ENCODE measurements around the gene CCDC183. TPM values are rescaled to one million over a fixed set of nuclear protein-coding genes. Genes with fewer than 3 reads are reported as not detected.

CCDC183 gene
- total RNA-seq, 1 experiment from 2014 or later, result 3.6 TPM

- H3K27ac ChIP-seq, result no peak overlapping the region
- no peaks in the 10 kb centered on the region for H3K36me3 ChIP-seq (ENCODE audit: low read depth)
- 0 out of 2 replicates have a peak, but pooled peaks cover 3% of the 10 kb centered on the region for H3F3A ChIP-seq (ENCODE audit: insufficient read depth, low read depth)
- no peaks in the 10 kb centered on the region for H3K4me1 ChIP-seq (replicated peaks; ENCODE audit: insufficient read depth)
- no peak overlapping the region for H3K4me3 ChIP-seq
- intact Hi-C loops (cut with micrococcal nuclease; ENCODE audit: unreplicated experiment), result no loop called here
- H3K9me3 ChIP-seq (ENCODE audit: insufficient read depth, low read depth), result no peaks in the 10 kb centered on the region
- POLR2A ChIA-PET (ENCODE audit: unreplicated experiment), result interaction anchor here (0.7 kb wide), 1 partner anchor 141 kb away, joined by 8 read pairs; no protein-coding TSS in a partner anchor
- TF ChIP-seq CTCF (conservative IDR thresholded peaks at IDR 0.05) (no peak), EZH2 (IDR thresholded peaks at IDR 0.05; ENCODE audit: low read depth) (no peak)
- H3K9me2 ChIP-seq (ENCODE audit: insufficient read depth), result no peaks in the 10 kb centered on the region
- peaks cover 42% of the 10 kb centered on the region for H3K27me3 ChIP-seq (ENCODE audit: insufficient read depth, low read depth)
- DNase-seq, result no peak
- H3K79me2 ChIP-seq (ENCODE audit: low read depth), result no peaks in the 10 kb centered on the region
- CTCF ChIA-PET, result no interaction called here
- H2AFZ ChIP-seq, result no peak overlapping the region
- no peaks in the 10 kb centered on the region for H4K20me1 ChIP-seq (ENCODE audit: insufficient read depth)
- no TSS peak for BruUV-seq (replicated peaks)
- H3K4me2 ChIP-seq, result no peak overlapping the region; the same call in 1 of the 2 replicates
These were observed 19.2 kb upstream of the CCDC183 start for GRCh38 chr9:136776947-136777346.

- Histone ChIP-seq H3K27me3 (ENCODE audit: insufficient read depth, low read depth) (peaks cover 42% of the 10 kb centered on the region), H3K27ac (no peak overlapping the region), H3K4me1 (replicated peaks; ENCODE audit: insufficient read depth) (no peaks in the 10 kb centered on the region), H2AFZ (no peak overlapping the region), H3K79me2 (ENCODE audit: low read depth) (no peaks in the 10 kb centered on the region), H4K20me1 (ENCODE audit: insufficient read depth) (no peaks in the 10 kb centered on the region), H3K4me3 (no peak overlapping the region), H3K9me2 (ENCODE audit: insufficient read depth) (no peaks in the 10 kb centered on the region), H3K36me3 (ENCODE audit: low read depth) (no peaks in the 10 kb centered on the region), H3F3A (ENCODE audit: insufficient read depth, low read depth) (0 out of 2 replicates have a peak, but pooled peaks cover 3% of the 10 kb centered on the region), H3K4me2 (peak overlapping the region; percentile 17; the same call in 1 of the 2 replicates), H3K9me3 (ENCODE audit: insufficient read depth, low read depth) (no peaks in the 10 kb centered on the region)
- POLR2A ChIA-PET (ENCODE audit: unreplicated experiment), result interaction anchor here (0.7 kb wide), 1 partner anchor 140 kb away, joined by 8 read pairs; no protein-coding TSS in a partner anchor
- DNase-seq, result no peak
- no TSS peak for BruUV-seq (replicated peaks)
- CTCF ChIA-PET, result interaction anchor here (0.5 to 0.8 kb wide), 3 partner anchors 47 to 296 kb away, joined by 4 to 13 read pairs (median 9); no protein-coding TSS in a partner anchor
- intact Hi-C loops (cut with micrococcal nuclease; ENCODE audit: unreplicated experiment), result no loop called here
- no peak for TF ChIP-seq EZH2 (IDR thresholded peaks at IDR 0.05; ENCODE audit: low read depth)
- no peak for TF ChIP-seq CTCF (conservative IDR thresholded peaks at IDR 0.05)
These were observed 18.8 kb upstream of the CCDC183 start for GRCh38 chr9:136777359-136777758.

- ChIA-PET POLR2A (ENCODE audit: unreplicated experiment) (interaction anchor here (0.5 kb wide), 1 partner anchor 53 kb away, joined by 4 read pairs; no protein-coding TSS in a partner anchor), CTCF (interaction anchor here (0.5 to 0.6 kb wide), 2 partner anchors 133 to 255 kb away, joined by 3 to 20 read pairs; no protein-coding TSS in a partner anchor)
- H3K9me2 ChIP-seq (ENCODE audit: insufficient read depth), result no peaks in the 10 kb centered on the region
- BruUV-seq (replicated peaks), result no TSS peak
- H3K27me3 ChIP-seq (ENCODE audit: insufficient read depth, low read depth), result peaks cover 42% of the 10 kb centered on the region
- H2AFZ ChIP-seq, result no peak overlapping the region
- no peaks in the 10 kb centered on the region for H4K20me1 ChIP-seq (ENCODE audit: insufficient read depth)
- H3K9me3 ChIP-seq (ENCODE audit: insufficient read depth, low read depth), result no peaks in the 10 kb centered on the region
- peaks cover 7% of the 10 kb centered on the region; the same call in 1 of the 2 replicates for H3F3A ChIP-seq (ENCODE audit: insufficient read depth, low read depth)
- no peak for TF ChIP-seq EZH2 (IDR thresholded peaks at IDR 0.05; ENCODE audit: low read depth)
- DNase-seq, result no peak
- intact Hi-C loops (cut with micrococcal nuclease; ENCODE audit: unreplicated experiment), result no loop called here
- H3K27ac ChIP-seq, result no peak overlapping the region
- no peak overlapping the region for H3K4me3 ChIP-seq
- H3K4me2 ChIP-seq, result no peak overlapping the region
- no peaks in the 10 kb centered on the region for H3K79me2 ChIP-seq (ENCODE audit: low read depth)
- no peaks in the 10 kb centered on the region for H3K36me3 ChIP-seq (ENCODE audit: low read depth)
- H3K4me1 ChIP-seq (replicated peaks; ENCODE audit: insufficient read depth), result no peaks in the 10 kb centered on the region
These were observed 16.3 kb upstream of the CCDC183 start for GRCh38 chr9:136779808-136780207.
